SK-N-SH (cell line): Measurements from ENCODE around the gene RRP9. TPM values are rescaled to one million over a fixed set of nuclear protein-coding genes. Genes with fewer than 3 reads are reported as not detected.

Experiments
- CTCF ChIA-PET: fragments of 300-600, 350-600 bp; formaldehyde crosslinking; extraction: SDS; loops from one replicate; lab custom pipeline; 2021; lab: Yijun Ruan, JAX
- POLR2A ChIA-PET: fragments of 350-600 bp; sonication (Branson Sonifier 250); formaldehyde crosslinking; extraction: SDS; loops from one replicate; lab custom pipeline; 2020; ENCODE audit warnings: antibody characterized with exemption, inconsistent platforms; lab: Yijun Ruan, JAX
- DNase-seq: peaks from one replicate; pipeline ENCODE4 v3.0.0; 2012
- H2AFZ ChIP-seq: fragments of 200-600 bp; sonication (generic); 2 replicates; pipeline ENCODE4 v1.8.1; 2016; ENCODE audit warnings: antibody characterized with exemption, mild to moderate bottlenecking, low read depth
- H3F3A ChIP-seq: fragments of 200-600 bp; sonication (generic); replicated peaks from 2 replicates; pipeline ENCODE3; 2016; ENCODE audit warnings: antibody characterized with exemption, mild to moderate bottlenecking; ENCODE audit not compliant: insufficient read depth
- H3K27ac ChIP-seq, 2 experiments: fragments of 200-500 bp in 1 of 2; fragments of 200-600 bp in 1 of 2; sonication (Bioruptor generic) in 1 of 2; sonication (generic), shearing (Covaris generic) in 1 of 2; 2 replicates each; pipeline versions ENCODE4 v1.5.1 to v1.6.1; 2014 to 2016; ENCODE audit warnings: low read depth in 2 of 2, inconsistent platforms in 1 of 2, low read length in 1 of 2, mild to moderate bottlenecking in 1 of 2, mixed read lengths in 1 of 2
- H3K27me3 ChIP-seq: fragments of 200-600 bp; sonication (generic), shearing (Covaris generic); 2 replicates; pipeline ENCODE4 v1.6.1; 2016; ENCODE audit warnings: mixed run types; ENCODE audit not compliant: insufficient read depth
- H3K36me3 ChIP-seq, 2 experiments: fragments of 200-500 bp in 1 of 2; fragments of 200-600 bp in 1 of 2; sonication (Bioruptor generic) in 1 of 2; sonication (generic) in 1 of 2; replicated peaks in 1 of 2; 2 replicates each; pipeline versions ENCODE3 to v1.5.1; 2014 to 2016; ENCODE audit warnings: low read length in 1 of 2, mild to moderate bottlenecking in 1 of 2; ENCODE audit not compliant: insufficient read depth in 2 of 2, control insufficient read depth in 1 of 2
- H3K4me1 ChIP-seq, 2 experiments: fragments of 200-500 bp in 1 of 2; fragments of 200-600 bp in 1 of 2; sonication (Bioruptor generic) in 1 of 2; sonication (generic), shearing (Covaris generic) in 1 of 2; 2 replicates each; pipeline versions ENCODE4 v1.5.1 to v1.6.1; 2014 to 2016; ENCODE audit warnings: low read depth in 1 of 2, low read length in 1 of 2, mixed run types in 1 of 2; ENCODE audit not compliant: insufficient read depth in 2 of 2, control insufficient read depth in 1 of 2
- H3K4me2 ChIP-seq: fragments of 200-600 bp; sonication (generic), shearing (Covaris generic); 2 replicates; pipeline ENCODE4 v1.6.1; 2017; ENCODE audit warnings: mixed run types
- H3K4me3 ChIP-seq, 2 experiments: fragments of 200-500 bp in 1 of 2; fragments of 200-600 bp in 1 of 2; sonication (Bioruptor generic) in 1 of 2; sonication (generic), shearing (Covaris generic) in 1 of 2; 2 replicates each; pipeline versions ENCODE4 v1.5.1 to v1.8.1; 2014 to 2016; ENCODE audit warnings: low read depth in 2 of 2, inconsistent platforms in 1 of 2, low read length in 1 of 2, mild to moderate bottlenecking in 1 of 2, mixed read lengths in 1 of 2, moderate library complexity in 1 of 2
- H3K79me2 ChIP-seq: fragments of 200-600 bp; sonication (generic); 2 replicates; pipeline ENCODE4 v1.8.1; 2017; ENCODE audit warnings: mild to moderate bottlenecking; ENCODE audit not compliant: insufficient read depth
- H3K9ac ChIP-seq: fragments of 200-600 bp; sonication (generic); 2 replicates; pipeline ENCODE4 v1.6.1; 2017; ENCODE audit warnings: mixed run types
- H3K9me2 ChIP-seq: fragments of 200-600 bp; sonication (generic); 2 replicates; pipeline ENCODE4 v1.6.1; 2017; ENCODE audit warnings: mixed run types
- H3K9me3 ChIP-seq: fragments of 200-600 bp; sonication (generic); 2 replicates; pipeline ENCODE4 v1.6.1; 2017; ENCODE audit warnings: mixed run types, mild to moderate bottlenecking, moderate library complexity
- H4K20me1 ChIP-seq: fragments of 200-600 bp; sonication (generic); 2 replicates; pipeline ENCODE4 v1.6.1; 2017; ENCODE audit warnings: mild to moderate bottlenecking, mixed run types; ENCODE audit not compliant: insufficient read depth
- CHD2 ChIP-seq: fragments of 150-350 bp; IDR thresholded peaks from 2 replicates; pipeline ENCODE4 v1.6.1; 2018; ENCODE audit warnings: low read length; ENCODE audit not compliant: partially characterized antibody
- EZH2phosphoT487 ChIP-seq: fragments of 200-600 bp; sonication (generic); IDR thresholded peaks from 2 replicates; pipeline ENCODE4 v1.6.1; 2017; ENCODE audit warnings: low read depth, mixed run types, mild to moderate bottlenecking, antibody characterized with exemption, moderate library complexity, borderline replicate concordance
- FOXJ3 ChIP-seq: sonication (generic); formaldehyde crosslinking; IDR thresholded peaks from 2 replicates; pipeline ENCODE4 v1.5.1; 2020; ENCODE audit warnings: mild to moderate bottlenecking, missing genetic modification reagents
- JUND ChIP-seq: IDR thresholded peaks from 2 replicates; pipeline ENCODE4 v1.4.0; 2012
- POLR2AphosphoS5 ChIP-seq: IDR thresholded peaks from 2 replicates; pipeline ENCODE4 v1.6.1; 2012; ENCODE audit warnings: low read depth, low read length
- RFX5 ChIP-seq: IDR thresholded peaks from 2 replicates; pipeline ENCODE4 v1.6.1; 2012; ENCODE audit warnings: mild to moderate bottlenecking, improper control_type of control experiment, low read length
- RXRA ChIP-seq: IDR thresholded peaks from 2 replicates; pipeline ENCODE4 v1.4.0; 2012; ENCODE audit warnings: low read depth, mild to moderate bottlenecking, borderline replicate concordance
- SMC3 ChIP-seq: IDR thresholded peaks from 2 replicates; pipeline ENCODE4 v1.6.1; 2012; ENCODE audit warnings: low read depth, low read length, improper control_type of control experiment
- TAF1 ChIP-seq: IDR thresholded peaks from 2 replicates; pipeline ENCODE4 v1.6.1; 2012; ENCODE audit warnings: low read depth, mild to moderate bottlenecking, low read length, moderate library complexity, borderline replicate concordance
- TCF12 ChIP-seq: IDR thresholded peaks from 2 replicates; pipeline ENCODE4 v1.4.0; 2012
- YY1 ChIP-seq: IDR thresholded peaks from 2 replicates; pipeline ENCODE4 v1.4.0; 2012; ENCODE audit warnings: low read depth, mild to moderate bottlenecking
- WGBS: methylation state at CpG from one replicate; pipeline ENCODE4 v1.1.6; 2017; ENCODE audit warnings: low lambda C conversion rate; 5-methylcytosine and 5-hydroxymethylcytosine counted together
- polyA plus RNA-seq, 3 experiments: library from polyadenylated mRNA; depleted of rRNA; stranded (reverse); fragments of >200 nt; gene quantifications; 2 replicates each; pipeline ENCODE4 v1.2.3, GENCODE V29; 2012
- TF ChIP-seq, protein P1 (sequence below): IDR thresholded peaks from 2 replicates; pipeline ENCODE4 v1.4.0; 2012; ENCODE audit warnings: low read depth, borderline replicate concordance
- TF ChIP-seq, protein P2 (sequence below): IDR thresholded peaks from 2 replicates; pipeline ENCODE4; 2012
- TF ChIP-seq, protein P3 (sequence below): fragments of 150-350 bp; IDR thresholded peaks from 2 replicates; pipeline ENCODE4 v1.6.1; 2016; ENCODE audit warnings: mild to moderate bottlenecking, low read depth, low read length

The RRP9 gene
- polyA plus RNA-seq, 1 of the 3 experiments (the other 2 are of a cell fraction): 49.6 TPM

DNA sequence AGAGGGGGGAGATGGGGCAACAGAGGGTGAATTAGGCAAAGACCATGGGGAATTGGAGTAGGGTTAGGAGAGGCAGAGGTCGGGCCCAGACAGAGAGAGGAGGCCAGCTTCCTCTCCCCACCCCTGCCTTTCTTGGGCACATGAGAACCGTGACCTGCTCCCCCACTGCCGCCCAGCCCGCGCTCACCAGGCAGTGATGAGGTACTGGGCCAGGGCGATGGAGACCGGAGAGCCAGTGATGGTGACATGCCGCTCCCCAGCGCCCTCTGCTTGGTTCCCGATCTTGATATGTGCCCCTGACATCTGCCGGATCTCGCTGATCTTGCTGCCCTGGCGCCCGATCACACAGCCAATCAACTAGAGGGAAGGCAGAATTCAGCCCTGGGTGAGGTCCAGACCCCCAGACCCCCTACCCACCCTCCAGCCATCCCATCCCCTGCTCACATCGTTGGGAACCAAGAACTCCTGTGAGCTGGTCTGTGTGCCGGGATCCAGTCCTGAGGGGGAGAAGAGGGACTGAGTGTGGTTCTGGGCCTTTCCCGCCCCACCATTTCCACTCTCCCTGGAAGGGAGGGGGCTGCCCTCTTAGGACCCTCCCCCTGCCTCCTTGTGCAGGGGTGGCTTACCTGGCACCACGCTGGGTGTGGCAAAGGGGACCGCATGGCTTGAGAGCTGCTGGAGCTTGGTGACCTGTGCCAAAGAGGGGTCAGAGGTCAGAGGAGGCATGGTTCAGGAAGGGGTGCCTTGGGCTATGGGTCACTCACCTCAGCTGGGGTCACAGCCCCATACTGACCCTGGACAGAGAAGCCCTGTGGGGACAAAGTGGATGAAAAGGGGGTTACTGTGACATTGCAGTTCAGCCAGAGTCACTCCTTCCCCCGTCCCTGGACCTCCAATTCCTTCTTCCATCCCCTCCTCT, 17.2 kb upstream of the RRP9 start:
- H4K20me1 ChIP-seq: 0 out of 2 replicates have a peak, but pooled peaks cover 4% of the 10 kb centered on the region
- H3K9ac ChIP-seq: no peak overlapping the region
- no peak overlapping the region for H3K4me2 ChIP-seq
- 96% methylated on average over 17 of the region's 20 CpGs for WGBS
- ChIA-PET POLR2A (no interaction called here), CTCF (interaction anchor here (1.0 to 10.7 kb wide), 5 partner anchors 11 to 150 kb away, joined by 3 to 84 read pairs (median 4); partner anchors contain the start of genes ABHD14A and ABHD14B)
- H2AFZ ChIP-seq: no peak overlapping the region
- 0 out of 2 replicates have a peak, but pooled peaks cover 4% of the 10 kb centered on the region for H3K79me2 ChIP-seq
- no peaks in the 10 kb centered on the region for H3K27me3 ChIP-seq
- TF ChIP-seq TCF12 (no peak), FOXJ3 (CRISPR knock-in tag) (no peak), TAF1 (no peak), SMC3 (no peak), CHD2 (no peak), POLR2AphosphoS5 (no peak), EZH2phosphoT487 (no peak), RXRA (no peak), RFX5 (no peak), JUND (no peak), YY1 (no peak)
- TF ChIP-seq, protein P1, sequence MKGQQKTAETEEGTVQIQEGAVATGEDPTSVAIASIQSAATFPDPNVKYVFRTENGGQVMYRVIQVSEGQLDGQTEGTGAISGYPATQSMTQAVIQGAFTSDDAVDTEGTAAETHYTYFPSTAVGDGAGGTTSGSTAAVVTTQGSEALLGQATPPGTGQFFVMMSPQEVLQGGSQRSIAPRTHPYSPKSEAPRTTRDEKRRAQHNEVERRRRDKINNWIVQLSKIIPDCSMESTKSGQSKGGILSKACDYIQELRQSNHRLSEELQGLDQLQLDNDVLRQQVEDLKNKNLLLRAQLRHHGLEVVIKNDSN: no peak
- TF ChIP-seq, protein P2, sequence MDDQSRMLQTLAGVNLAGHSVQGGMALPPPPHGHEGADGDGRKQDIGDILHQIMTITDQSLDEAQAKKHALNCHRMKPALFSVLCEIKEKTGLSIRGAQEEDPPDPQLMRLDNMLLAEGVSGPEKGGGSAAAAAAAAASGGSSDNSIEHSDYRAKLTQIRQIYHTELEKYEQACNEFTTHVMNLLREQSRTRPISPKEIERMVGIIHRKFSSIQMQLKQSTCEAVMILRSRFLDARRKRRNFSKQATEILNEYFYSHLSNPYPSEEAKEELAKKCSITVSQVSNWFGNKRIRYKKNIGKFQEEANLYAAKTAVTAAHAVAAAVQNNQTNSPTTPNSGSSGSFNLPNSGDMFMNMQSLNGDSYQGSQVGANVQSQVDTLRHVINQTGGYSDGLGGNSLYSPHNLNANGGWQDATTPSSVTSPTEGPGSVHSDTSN: no peak
- TF ChIP-seq, protein P3, sequence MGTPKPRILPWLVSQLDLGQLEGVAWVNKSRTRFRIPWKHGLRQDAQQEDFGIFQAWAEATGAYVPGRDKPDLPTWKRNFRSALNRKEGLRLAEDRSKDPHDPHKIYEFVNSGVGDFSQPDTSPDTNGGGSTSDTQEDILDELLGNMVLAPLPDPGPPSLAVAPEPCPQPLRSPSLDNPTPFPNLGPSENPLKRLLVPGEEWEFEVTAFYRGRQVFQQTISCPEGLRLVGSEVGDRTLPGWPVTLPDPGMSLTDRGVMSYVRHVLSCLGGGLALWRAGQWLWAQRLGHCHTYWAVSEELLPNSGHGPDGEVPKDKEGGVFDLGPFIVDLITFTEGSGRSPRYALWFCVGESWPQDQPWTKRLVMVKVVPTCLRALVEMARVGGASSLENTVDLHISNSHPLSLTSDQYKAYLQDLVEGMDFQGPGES: no peak
- H3K27ac ChIP-seq: no peak overlapping the region
- H3F3A ChIP-seq: peaks cover 3% of the 10 kb centered on the region
- no peaks in the 10 kb centered on the region for H3K9me2 ChIP-seq
- H3K36me3 ChIP-seq: peaks cover 5 to 42% of the 10 kb centered on the region in 2 experiments
- peaks cover 1 to 16% of the 10 kb centered on the region in 2 experiments; a peak in 2 of 4 replicates for H3K4me1 ChIP-seq
- DNase-seq: no peak
- no peak overlapping the region for H3K4me3 ChIP-seq
- H3K9me3 ChIP-seq: no peaks in the 10 kb centered on the region
